HG03432 (cell line): Measurements from ENCODE around the gene CDH13.

Experiments used
- ATAC-seq: cut with Tn5 transposase; IDR thresholded peaks from one replicate; pipeline ENCODE4 v1.9.1; 2021; ENCODE audit warnings: mild to moderate bottlenecking, moderate library complexity; ENCODE audit not compliant: unreplicated experiment

CDH13 gene

DNA sequence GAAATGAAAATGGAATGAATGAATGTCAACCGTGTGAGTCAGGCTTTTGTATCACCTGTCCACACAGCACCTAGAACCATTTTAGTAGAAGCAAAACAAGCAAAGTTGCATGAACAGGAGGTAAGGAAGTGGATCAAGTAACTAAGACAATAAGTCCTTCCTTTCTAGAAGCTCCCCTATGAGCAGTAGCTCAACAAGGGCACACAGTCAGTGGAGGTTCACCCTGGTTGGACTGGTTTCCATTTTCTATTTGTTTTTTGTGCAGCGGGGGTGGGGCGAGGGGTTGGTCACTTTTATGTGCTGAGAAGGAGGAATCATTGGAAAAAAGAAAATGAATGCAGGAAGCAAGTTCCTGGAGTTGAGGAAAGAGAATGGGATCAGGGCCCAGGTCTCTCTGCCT lies 1177.0 kb downstream of the CDH13 start:
- ATAC-seq, result no peak

GRCh38 chr16:83804366-83804765 lies 1177.6 kb downstream of the CDH13 start:
- no peak for ATAC-seq

DNA sequence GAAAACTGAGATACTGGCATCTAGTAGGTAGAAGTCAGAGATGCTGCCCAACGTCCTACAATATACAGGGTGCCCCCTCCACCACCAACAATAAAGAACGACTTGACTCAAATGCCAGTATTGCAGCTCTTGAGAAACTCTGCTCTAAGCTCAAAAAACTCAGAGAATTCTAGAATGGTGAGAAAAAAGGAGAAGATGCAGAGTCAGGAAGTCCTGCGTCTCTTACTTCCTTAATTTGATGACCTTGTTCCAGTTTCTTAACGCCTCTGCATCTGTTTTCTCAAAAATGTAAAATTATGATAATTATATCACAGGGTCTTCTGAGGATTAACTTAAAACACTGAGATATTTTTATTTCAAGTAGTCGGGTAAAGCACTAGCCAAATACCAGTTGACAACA lies 1179.3 kb downstream of the CDH13 start:
- no peak for ATAC-seq

- ATAC-seq, result no peak
Measured at GRCh38 chr16:83806731-83807130, 1180.0 kb downstream of the CDH13 start.

DNA sequence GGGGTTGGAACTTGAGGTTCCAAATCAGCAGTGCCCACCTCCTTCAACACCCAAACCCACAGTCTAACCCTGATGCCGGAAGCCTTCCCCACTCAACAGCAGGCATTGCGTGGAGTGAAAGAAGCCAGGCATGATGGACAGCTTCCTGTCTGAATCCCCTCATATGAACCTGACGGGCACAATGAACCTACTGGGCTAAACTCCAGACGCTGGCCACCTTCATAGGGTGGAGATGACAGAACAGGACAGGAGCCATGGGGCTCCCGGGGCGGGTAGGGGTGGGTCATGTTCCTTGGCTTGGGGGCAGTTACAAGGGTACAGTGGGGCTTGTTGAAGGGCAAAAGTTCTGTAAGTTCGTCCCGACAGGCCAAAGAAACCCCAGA lies 1180.5 kb downstream of the CDH13 start:
- ATAC-seq, result no peak

GRCh38 chr16:83807710-83808572 lies 1181.2 kb downstream of the CDH13 start, which contains the start of gene HSBP1:
HSBP1 (plus strand) TSS chr16:83807978; CDS start chr16:83808077, 99 bp downstream.
- peak; percentile 93 for ATAC-seq

- no peak for ATAC-seq
Measured at GRCh38 chr16:83808573-83809014, 1181.8 kb downstream of the CDH13 start.

- no peak for ATAC-seq
Measured at GRCh38 chr16:83809092-83809491, 1182.3 kb downstream of the CDH13 start.

DNA sequence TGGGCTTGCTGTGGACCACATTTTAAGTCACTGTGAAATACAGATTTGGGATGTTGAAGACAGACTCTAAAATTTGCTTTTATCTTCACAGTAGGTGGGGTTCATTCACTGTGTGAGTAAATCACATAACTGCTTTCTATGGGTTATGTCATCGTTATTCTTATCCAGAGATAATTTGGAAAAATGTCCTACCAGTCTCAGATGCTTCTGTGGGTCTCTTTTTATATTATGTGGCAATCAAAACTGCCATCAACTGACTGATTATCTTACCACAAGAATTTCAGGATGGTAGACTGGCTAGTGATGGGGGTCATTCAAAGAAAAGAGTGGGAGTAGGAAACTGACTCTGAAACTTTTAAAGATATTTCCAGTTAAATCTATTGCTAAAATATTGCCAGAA lies 1184.1 kb downstream of the CDH13 start:
- no peak for ATAC-seq

DNA sequence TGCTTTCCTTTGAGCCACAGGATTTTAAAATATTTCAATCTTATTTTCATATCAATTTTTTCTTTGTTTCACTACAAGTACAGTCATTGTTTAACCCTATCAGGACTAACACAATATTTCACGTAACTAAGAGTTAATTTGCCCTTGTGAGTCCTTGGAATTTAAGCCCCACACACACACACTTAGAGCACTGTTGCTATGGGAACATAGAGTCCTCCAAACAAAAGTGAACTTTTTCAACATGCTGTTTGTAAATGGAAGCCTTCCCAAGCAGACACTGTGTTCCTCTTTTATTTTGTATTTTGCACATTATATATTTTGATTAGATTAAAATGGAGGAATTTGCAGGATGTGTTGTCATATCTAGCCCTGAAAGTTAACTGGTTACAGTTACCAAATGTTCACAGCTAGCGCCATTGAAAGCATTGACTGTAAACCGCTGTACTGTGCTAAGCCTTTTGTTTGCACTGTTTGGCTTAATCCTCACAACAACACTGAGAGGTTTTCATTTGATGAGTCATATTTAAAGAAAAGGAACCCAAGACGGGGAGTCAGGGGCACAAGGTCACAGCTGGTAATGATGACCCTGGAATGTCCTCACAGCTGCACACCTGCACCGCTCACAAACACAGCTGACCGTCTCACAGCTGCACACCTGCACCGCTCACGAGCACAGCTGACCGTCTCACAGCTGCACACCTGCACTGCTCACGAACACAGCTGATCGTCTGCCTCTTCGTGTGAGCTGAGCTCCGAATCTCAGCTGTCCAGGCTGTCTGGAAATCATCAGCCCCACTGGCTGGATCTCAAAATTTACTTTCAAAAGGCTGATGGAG lies 1187.3 kb downstream of the CDH13 start:
- ATAC-seq, result peak; percentile 58

- no peak for ATAC-seq
Measured at GRCh38 chr16:83814659-83814985, 1187.9 kb downstream of the CDH13 start.

GRCh38 chr16:83817022-83817421 lies 1190.3 kb downstream of the CDH13 start:
- ATAC-seq, result no peak

GRCh38 chr16:83818276-83818675 lies 1191.5 kb downstream of the CDH13 start:
- ATAC-seq, result no peak

GRCh38 chr16:83819361-83819760 lies 1192.6 kb downstream of the CDH13 start:
- ATAC-seq, result no peak

DNA sequence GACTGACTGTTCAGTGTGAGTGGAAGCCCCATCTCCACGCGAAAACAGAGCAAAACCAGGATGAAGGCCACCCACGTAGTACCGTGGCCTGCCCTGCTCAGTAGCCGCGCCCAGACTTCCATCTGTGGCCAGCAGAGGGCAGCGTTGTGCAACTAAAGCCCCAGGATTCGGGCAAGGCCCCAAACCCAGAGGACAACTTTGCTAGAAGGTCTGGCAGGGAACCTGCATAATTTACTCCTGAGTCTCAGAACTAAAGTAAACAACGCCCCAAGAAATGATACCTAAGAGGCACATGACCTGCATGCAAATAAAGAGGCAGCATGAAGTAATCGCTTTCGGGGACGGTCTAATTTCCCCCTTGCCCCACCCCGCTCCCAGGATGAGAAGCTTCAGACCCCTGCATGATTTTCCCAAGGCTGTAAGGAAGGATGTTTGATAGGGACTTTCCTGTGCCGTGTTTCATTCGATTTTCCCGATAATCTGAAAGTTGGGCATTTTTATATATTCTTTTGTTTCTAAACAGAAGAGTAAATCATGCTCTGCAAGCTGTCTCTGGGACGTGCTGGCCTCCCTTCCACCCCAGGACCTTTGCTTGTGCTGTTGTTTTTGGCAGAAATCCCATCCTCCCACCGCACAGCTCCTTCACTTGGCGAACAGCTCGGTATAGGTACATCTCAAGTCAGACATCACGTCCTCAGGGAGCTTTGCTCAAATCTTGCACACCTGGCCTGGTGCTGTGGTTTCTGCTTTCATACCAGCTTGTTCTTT lies 1199.6 kb downstream of the CDH13 start:
- peak; percentile 72 for ATAC-seq

- no peak for ATAC-seq
Measured at GRCh38 chr16:83830091-83830768, 1203.5 kb downstream of the CDH13 start.

DNA sequence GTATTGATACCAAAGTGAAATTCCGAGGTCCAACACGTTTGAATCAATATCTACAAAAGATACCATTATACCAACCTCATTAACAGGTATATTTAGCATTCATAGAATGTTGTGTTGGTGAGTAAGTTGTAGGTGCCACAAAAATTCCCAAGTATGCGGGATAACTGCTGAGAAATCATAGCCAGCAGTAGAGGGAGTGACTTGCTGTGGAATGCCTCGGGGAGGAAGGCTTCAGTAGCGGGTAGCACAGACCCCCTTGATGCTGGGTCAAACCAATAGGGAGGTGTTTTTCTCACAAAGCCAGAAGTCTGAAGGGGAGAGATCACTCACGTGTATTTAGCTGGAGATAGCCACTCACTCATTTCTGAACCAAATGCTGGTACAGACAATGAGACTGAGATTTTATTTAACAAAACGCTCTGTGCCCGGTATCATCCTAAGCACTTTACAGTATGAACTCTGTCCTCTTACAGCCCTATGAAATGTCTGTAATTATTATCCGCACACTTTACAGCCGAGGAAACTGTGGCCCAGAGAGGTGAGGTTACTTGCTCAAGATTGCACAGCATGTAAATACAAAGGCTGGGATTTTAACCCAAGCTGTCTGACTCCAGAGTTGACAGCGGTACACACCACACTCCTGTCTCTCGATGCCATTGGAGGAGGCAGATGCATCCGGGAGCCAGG lies 1204.1 kb downstream of the CDH13 start:
- no peak for ATAC-seq

DNA sequence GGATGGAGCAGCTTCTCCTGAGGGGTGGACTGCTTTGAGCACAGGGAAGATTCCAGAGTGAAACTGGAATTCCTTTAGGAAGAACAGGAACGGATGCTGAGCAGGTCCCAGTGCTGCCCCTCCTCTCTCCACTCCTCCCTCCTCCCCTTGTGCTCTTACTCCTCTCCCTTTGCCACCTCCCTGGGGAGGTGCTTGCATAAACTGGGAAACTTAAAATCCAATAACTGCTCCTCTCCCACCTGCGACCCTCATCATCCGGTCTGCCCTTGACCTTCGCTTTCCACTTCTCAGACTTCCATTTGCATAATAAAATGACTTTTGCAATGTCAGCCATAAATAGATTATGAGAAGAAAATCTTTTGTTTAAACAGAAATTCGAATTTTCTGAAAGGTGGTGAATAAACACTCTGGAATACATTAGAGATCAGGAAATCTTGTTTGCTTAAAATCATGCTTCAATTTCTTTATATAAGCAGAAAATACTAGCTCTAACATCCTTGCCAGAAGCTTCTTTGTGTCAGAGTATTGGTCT lies 1204.8 kb downstream of the CDH13 start:
- no peak for ATAC-seq

- no peak for ATAC-seq
Measured at GRCh38 chr16:83833921-83834320, 1207.2 kb downstream of the CDH13 start.
